MM.1S (cell line): ENCODE results near the gene CUTA.

Source experiments
- EZH2 ChIP-seq: fragments of 300-600 bp; sonication (generic); optimal IDR thresholded peaks from 2 replicates; pipeline ENCODE3; 2017; ENCODE audit warnings: low read depth, mild to moderate bottlenecking, antibody characterized with exemption, low read length, mixed read lengths
- EZH2phosphoT487 ChIP-seq: fragments of 300-600 bp; sonication (generic); IDR thresholded peaks from 2 replicates; pipeline ENCODE4 v1.6.1; 2018; ENCODE audit warnings: antibody characterized with exemption, low read length
- TF ChIP-seq, protein P1 (sequence below): fragments of 300-600 bp; sonication (generic); IDR thresholded peaks from 2 replicates; pipeline ENCODE4 v1.5.1; 2016; ENCODE audit warnings: antibody characterized with exemption, low read length, mixed read lengths

- TF ChIP-seq, protein P1, sequence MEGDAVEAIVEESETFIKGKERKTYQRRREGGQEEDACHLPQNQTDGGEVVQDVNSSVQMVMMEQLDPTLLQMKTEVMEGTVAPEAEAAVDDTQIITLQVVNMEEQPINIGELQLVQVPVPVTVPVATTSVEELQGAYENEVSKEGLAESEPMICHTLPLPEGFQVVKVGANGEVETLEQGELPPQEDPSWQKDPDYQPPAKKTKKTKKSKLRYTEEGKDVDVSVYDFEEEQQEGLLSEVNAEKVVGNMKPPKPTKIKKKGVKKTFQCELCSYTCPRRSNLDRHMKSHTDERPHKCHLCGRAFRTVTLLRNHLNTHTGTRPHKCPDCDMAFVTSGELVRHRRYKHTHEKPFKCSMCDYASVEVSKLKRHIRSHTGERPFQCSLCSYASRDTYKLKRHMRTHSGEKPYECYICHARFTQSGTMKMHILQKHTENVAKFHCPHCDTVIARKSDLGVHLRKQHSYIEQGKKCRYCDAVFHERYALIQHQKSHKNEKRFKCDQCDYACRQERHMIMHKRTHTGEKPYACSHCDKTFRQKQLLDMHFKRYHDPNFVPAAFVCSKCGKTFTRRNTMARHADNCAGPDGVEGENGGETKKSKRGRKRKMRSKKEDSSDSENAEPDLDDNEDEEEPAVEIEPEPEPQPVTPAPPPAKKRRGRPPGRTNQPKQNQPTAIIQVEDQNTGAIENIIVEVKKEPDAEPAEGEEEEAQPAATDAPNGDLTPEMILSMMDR = no peak
- TF ChIP-seq EZH2 (no peak), EZH2phosphoT487 (no peak)
These were observed 24.4 kb upstream of the CUTA start for GRCh38 chr6:33442283-33442682.
